C4-2B (cell line): ENCODE data around the gene PPP2R5C.

Experiments used
- ZFX ChIP-seq: fragments of 450-650 bp; IDR thresholded peaks from 2 replicates; pipeline ENCODE4 v1.6.1; 2017
- TF ChIP-seq, protein P1 (sequence below): fragments of 450-650 bp; conservative IDR thresholded peaks from 2 replicates; pipeline ENCODE4 v1.5.1; 2017; ENCODE audit warnings: mild to moderate bottlenecking

- TF ChIP-seq, protein P1, sequence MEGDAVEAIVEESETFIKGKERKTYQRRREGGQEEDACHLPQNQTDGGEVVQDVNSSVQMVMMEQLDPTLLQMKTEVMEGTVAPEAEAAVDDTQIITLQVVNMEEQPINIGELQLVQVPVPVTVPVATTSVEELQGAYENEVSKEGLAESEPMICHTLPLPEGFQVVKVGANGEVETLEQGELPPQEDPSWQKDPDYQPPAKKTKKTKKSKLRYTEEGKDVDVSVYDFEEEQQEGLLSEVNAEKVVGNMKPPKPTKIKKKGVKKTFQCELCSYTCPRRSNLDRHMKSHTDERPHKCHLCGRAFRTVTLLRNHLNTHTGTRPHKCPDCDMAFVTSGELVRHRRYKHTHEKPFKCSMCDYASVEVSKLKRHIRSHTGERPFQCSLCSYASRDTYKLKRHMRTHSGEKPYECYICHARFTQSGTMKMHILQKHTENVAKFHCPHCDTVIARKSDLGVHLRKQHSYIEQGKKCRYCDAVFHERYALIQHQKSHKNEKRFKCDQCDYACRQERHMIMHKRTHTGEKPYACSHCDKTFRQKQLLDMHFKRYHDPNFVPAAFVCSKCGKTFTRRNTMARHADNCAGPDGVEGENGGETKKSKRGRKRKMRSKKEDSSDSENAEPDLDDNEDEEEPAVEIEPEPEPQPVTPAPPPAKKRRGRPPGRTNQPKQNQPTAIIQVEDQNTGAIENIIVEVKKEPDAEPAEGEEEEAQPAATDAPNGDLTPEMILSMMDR, result no peak
- no peak for TF ChIP-seq ZFX
Measured at GRCh38 chr14:101957406-101958234, 196.1 kb downstream of the PPP2R5C start.
